GM23338 (cell line): ENCODE measurements around the gene NDUFB6. TPM values are rescaled to one million over a fixed set of nuclear protein-coding genes. Genes with fewer than 3 reads are reported as not detected.

Experiments used
- ATAC-seq: fragments of 200-7000 bp; cut with Tn5 transposase; 3 replicates; pipeline ENCODE4 v1.9.1; 2020
- DNase-seq: peaks from one replicate; pipeline ENCODE4 v3.0.0-alpha.2; 2015; ENCODE audit warnings: low spot score
- H2AFZ ChIP-seq: fragments of 200-600 bp; sonication (generic); 2 replicates; pipeline ENCODE4 v1.8.0; 2016; ENCODE audit warnings: antibody characterized with exemption, mild to moderate bottlenecking, moderate library complexity
- H3F3A ChIP-seq: fragments of 200-600 bp; sonication (generic); replicated peaks from 2 replicates; pipeline ENCODE4 v1.8.0; 2017; ENCODE audit warnings: antibody characterized with exemption, mixed run types, low read depth
- H3K27ac ChIP-seq: fragments of 200-600 bp; sonication (generic); 2 replicates; pipeline ENCODE4 v1.6.1; 2016; ENCODE audit warnings: low read depth
- H3K27me3 ChIP-seq: fragments of 200-600 bp; sonication (generic); 2 replicates; pipeline ENCODE4 v1.8.0; 2016; ENCODE audit warnings: mild to moderate bottlenecking, mixed run types, moderate library complexity; ENCODE audit not compliant: insufficient read depth
- H3K36me3 ChIP-seq: fragments of 200-600 bp; sonication (generic); 2 replicates; pipeline ENCODE4 v1.8.0; 2016; ENCODE audit warnings: mild to moderate bottlenecking; ENCODE audit not compliant: insufficient read depth
- H3K4me1 ChIP-seq: fragments of 200-600 bp; sonication (generic); 2 replicates; pipeline ENCODE4 v1.8.0; 2016; ENCODE audit warnings: mild to moderate bottlenecking, moderate library complexity; ENCODE audit not compliant: insufficient read depth
- H3K4me2 ChIP-seq: fragments of 200-600 bp; sonication (generic); 2 replicates; pipeline ENCODE4 v1.7.1; 2017; ENCODE audit warnings: mixed run types
- H3K4me3 ChIP-seq: fragments of 200-600 bp; sonication (generic); 2 replicates; pipeline ENCODE4 v1.6.1; 2016; ENCODE audit warnings: mixed run types
- H3K79me2 ChIP-seq: fragments of 200-600 bp; sonication (generic); replicated peaks from 2 replicates; pipeline ENCODE4 v1.8.0; 2017; ENCODE audit warnings: mild to moderate bottlenecking; ENCODE audit not compliant: insufficient read depth
- H3K9me2 ChIP-seq: fragments of 200-600 bp; sonication (generic); 2 replicates; pipeline ENCODE4 v1.8.0; 2017; ENCODE audit not compliant: insufficient read depth
- H4K20me1 ChIP-seq: fragments of 200-600 bp; sonication (generic); replicated peaks from 2 replicates; pipeline ENCODE4 v1.8.0; 2017; ENCODE audit warnings: mild to moderate bottlenecking; ENCODE audit not compliant: insufficient read depth
- H3K27ac Mint-ChIP-seq: 2 replicates; pipeline ENCODE4 v1.8.0; 2020; ENCODE audit warnings: inconsistent platforms, mild to moderate bottlenecking, moderate library complexity, mixed read lengths
- H3K27me3 Mint-ChIP-seq: 3 replicates; pipeline ENCODE4 v1.8.0; 2022; ENCODE audit warnings: low read depth, mild to moderate bottlenecking, moderate library complexity, mixed read lengths, inconsistent platforms; ENCODE audit not compliant: insufficient read depth, poor library complexity
- H3K36me3 Mint-ChIP-seq: 3 replicates; pipeline ENCODE4 v1.8.0; 2021; ENCODE audit warnings: low read depth, mild to moderate bottlenecking, inconsistent platforms, moderate library complexity, mixed read lengths
- H3K4me1 Mint-ChIP-seq: 3 replicates; pipeline ENCODE4 v1.8.0; 2020; ENCODE audit warnings: mild to moderate bottlenecking, inconsistent platforms, mixed read lengths
- H3K4me3 Mint-ChIP-seq: 3 replicates; pipeline ENCODE4 v1.8.0; 2021; ENCODE audit warnings: moderate library complexity, mild to moderate bottlenecking, inconsistent platforms, mixed read lengths
- H3K9me3 Mint-ChIP-seq: 3 replicates; pipeline ENCODE4 v1.8.0; 2020; ENCODE audit warnings: moderate library complexity, mild to moderate bottlenecking, inconsistent platforms, mixed read lengths
- CREB1 ChIP-seq: fragments of 250-450 bp; sonication (Bioruptor Pico); IDR thresholded peaks from 2 replicates; pipeline ENCODE4 v1.5.0; 2020; ENCODE audit warnings: low read depth, mild to moderate bottlenecking, moderate library complexity
- CTCF ChIP-seq, 2 experiments: fragments of 200-600 bp in 1 of 2; sonication (generic) in 1 of 2; conservative IDR thresholded peaks; 2 replicates each; pipeline versions ENCODE4 v1.5.1 to v1.6.1; 2016 to 2017; ENCODE audit warnings: antibody characterized with exemption in 2 of 2, low read depth in 2 of 2, mild to moderate bottlenecking in 2 of 2, moderate library complexity in 1 of 2
- EZH2 ChIP-seq: fragments of 200-600 bp; sonication (generic); IDR thresholded peaks from one replicate; pipeline ENCODE4 v1.8.0; 2017; ENCODE audit warnings: antibody characterized with exemption, mild to moderate bottlenecking, low read depth; ENCODE audit not compliant: unreplicated experiment
- EZH2phosphoT487 ChIP-seq: fragments of 200-600 bp; sonication (generic); IDR thresholded peaks from one replicate; pipeline ENCODE4 v1.8.1; 2018; ENCODE audit warnings: antibody characterized with exemption; ENCODE audit not compliant: unreplicated experiment
- JUNB ChIP-seq: IDR thresholded peaks from one replicate; pipeline ENCODE4 v1.6.1; 2016; ENCODE audit warnings: antibody characterized with exemption; ENCODE audit not compliant: unreplicated experiment
- NANOG ChIP-seq: IDR thresholded peaks from 2 replicates; pipeline ENCODE4 v1.6.1; 2016; ENCODE audit warnings: antibody characterized with exemption, borderline replicate concordance
- POLR2AphosphoS5 ChIP-seq: IDR thresholded peaks from 2 replicates; pipeline ENCODE4 v1.6.1; 2016; ENCODE audit warnings: antibody characterized with exemption, low read depth
- REST ChIP-seq: IDR thresholded peaks from one replicate; pipeline ENCODE4 v1.6.1; 2018; ENCODE audit warnings: antibody characterized with exemption; ENCODE audit not compliant: unreplicated experiment
- STAT1 ChIP-seq: IDR thresholded peaks from one replicate; pipeline ENCODE4 v1.6.1; 2016; ENCODE audit warnings: antibody characterized with exemption; ENCODE audit not compliant: unreplicated experiment
- ZNF114 ChIP-seq: fragments of 250-450 bp; sonication (Bioruptor Pico); IDR thresholded peaks from 2 replicates; pipeline ENCODE4 v1.5.0; 2020; ENCODE audit warnings: mild to moderate bottlenecking, moderate library complexity
- ZNF331 ChIP-seq: fragments of 250-450 bp; sonication (Bioruptor Pico); IDR thresholded peaks from 2 replicates; pipeline ENCODE4 v1.5.0; 2020; ENCODE audit warnings: low read depth, mild to moderate bottlenecking, moderate library complexity
- polyA plus RNA-seq: library from polyadenylated mRNA; unstranded; fragments of >200 nt; fragmentation: Nextera tagmentation; extraction: Ambion mirVana; gene quantifications from 2 replicates; pipeline ENCODE4 v1.2.1, GENCODE V29; 2016
- total RNA-seq: library from RNA; depleted of rRNA; stranded (reverse); fragments of >200 nt; shearing (Covaris generic); gene quantifications from 2 replicates; pipeline ENCODE4 v1.2.3, GENCODE V29; 2014
- TF ChIP-seq, protein P1 (sequence below): fragments of 250-450 bp; sonication (Bioruptor Pico); IDR thresholded peaks from 2 replicates; pipeline ENCODE4 v1.5.0; 2020; ENCODE audit warnings: mild to moderate bottlenecking, moderate library complexity
- TF ChIP-seq, protein P2 (sequence below): IDR thresholded peaks from 2 replicates; pipeline ENCODE4 v1.6.1; 2016; ENCODE audit warnings: antibody characterized with exemption

NDUFB6 gene
- total and polyA plus RNA-seq, 2 experiments from 2014 or later = 56.5 to 231 TPM

GRCh38 chr9:32554591-32554990 lies 18.4 kb downstream of the NDUFB6 start:
- H3K4me2 ChIP-seq = no peak overlapping the region
- Mint-ChIP-seq H3K27ac (no peak overlapping the region), H3K4me3 (no peak overlapping the region), H3K27me3 (peaks cover 20% of the 10 kb centered on the region), H3K36me3 (peaks cover 6% of the 10 kb centered on the region; the same call in 2 of the 3 replicates), H3K4me1 (peaks cover 8% of the 10 kb centered on the region), H3K9me3 (no peaks in the 10 kb centered on the region; the same call in 2 of the 3 replicates)
- H3F3A ChIP-seq = peaks cover 5% of the 10 kb centered on the region
- no peaks in the 10 kb centered on the region for H3K9me2 ChIP-seq
- TF ChIP-seq, protein P1, sequence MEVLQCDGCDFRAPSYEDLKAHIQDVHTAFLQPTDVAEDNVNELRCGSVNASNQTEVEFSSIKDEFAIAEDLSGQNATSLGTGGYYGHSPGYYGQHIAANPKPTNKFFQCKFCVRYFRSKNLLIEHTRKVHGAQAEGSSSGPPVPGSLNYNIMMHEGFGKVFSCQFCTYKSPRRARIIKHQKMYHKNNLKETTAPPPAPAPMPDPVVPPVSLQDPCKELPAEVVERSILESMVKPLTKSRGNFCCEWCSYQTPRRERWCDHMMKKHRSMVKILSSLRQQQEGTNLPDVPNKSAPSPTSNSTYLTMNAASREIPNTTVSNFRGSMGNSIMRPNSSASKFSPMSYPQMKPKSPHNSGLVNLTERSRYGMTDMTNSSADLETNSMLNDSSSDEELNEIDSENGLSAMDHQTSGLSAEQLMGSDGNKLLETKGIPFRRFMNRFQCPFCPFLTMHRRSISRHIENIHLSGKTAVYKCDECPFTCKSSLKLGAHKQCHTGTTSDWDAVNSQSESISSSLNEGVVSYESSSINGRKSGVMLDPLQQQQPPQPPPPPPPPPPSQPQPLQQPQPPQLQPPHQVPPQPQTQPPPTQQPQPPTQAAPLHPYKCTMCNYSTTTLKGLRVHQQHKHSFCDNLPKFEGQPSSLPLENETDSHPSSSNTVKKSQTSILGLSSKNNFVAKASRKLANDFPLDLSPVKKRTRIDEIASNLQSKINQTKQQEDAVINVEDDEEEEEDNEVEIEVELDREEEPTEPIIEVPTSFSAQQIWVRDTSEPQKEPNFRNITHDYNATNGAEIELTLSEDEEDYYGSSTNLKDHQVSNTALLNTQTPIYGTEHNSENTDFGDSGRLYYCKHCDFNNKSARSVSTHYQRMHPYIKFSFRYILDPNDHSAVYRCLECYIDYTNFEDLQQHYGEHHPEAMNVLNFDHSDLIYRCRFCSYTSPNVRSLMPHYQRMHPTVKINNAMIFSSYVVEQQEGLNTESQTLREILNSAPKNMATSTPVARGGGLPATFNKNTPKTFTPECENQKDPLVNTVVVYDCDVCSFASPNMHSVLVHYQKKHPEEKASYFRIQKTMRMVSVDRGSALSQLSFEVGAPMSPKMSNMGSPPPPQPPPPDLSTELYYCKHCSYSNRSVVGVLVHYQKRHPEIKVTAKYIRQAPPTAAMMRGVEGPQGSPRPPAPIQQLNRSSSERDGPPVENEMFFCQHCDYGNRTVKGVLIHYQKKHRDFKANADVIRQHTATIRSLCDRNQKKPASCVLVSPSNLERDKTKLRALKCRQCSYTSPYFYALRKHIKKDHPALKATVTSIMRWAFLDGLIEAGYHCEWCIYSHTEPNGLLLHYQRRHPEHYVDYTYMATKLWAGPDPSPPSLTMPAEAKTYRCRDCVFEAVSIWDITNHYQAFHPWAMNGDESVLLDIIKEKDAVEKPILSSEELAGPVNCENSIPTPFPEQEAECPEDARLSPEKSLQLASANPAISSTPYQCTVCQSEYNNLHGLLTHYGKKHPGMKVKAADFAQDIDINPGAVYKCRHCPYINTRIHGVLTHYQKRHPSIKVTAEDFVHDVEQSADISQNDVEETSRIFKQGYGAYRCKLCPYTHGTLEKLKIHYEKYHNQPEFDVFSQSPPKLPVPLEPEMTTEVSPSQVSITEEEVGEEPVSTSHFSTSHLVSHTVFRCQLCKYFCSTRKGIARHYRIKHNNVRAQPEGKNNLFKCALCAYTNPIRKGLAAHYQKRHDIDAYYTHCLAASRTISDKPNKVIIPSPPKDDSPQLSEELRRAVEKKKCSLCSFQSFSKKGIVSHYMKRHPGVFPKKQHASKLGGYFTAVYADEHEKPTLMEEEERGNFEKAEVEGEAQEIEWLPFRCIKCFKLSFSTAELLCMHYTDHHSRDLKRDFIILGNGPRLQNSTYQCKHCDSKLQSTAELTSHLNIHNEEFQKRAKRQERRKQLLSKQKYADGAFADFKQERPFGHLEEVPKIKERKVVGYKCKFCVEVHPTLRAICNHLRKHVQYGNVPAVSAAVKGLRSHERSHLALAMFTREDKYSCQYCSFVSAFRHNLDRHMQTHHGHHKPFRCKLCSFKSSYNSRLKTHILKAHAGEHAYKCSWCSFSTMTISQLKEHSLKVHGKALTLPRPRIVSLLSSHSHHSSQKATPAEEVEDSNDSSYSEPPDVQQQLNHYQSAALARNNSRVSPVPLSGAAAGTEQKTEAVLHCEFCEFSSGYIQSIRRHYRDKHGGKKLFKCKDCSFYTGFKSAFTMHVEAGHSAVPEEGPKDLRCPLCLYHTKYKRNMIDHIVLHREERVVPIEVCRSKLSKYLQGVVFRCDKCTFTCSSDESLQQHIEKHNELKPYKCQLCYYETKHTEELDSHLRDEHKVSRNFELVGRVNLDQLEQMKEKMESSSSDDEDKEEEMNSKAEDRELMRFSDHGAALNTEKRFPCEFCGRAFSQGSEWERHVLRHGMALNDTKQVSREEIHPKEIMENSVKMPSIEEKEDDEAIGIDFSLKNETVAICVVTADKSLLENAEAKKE (CRISPR knock-in tag) = no peak
- TF ChIP-seq EZH2phosphoT487 (no peak), NANOG (no peak), JUNB (no peak), CTCF (conservative IDR thresholded peaks at IDR 0.05; ENCODE audit: low read depth in 2 of 2) (no peak), CREB1 (no peak), REST (no peak), ZNF114 (CRISPR knock-in tag) (no peak), POLR2AphosphoS5 (no peak), EZH2 (no peak), ZNF331 (CRISPR knock-in tag) (no peak), STAT1 (no peak)
- TF ChIP-seq, protein P2, sequence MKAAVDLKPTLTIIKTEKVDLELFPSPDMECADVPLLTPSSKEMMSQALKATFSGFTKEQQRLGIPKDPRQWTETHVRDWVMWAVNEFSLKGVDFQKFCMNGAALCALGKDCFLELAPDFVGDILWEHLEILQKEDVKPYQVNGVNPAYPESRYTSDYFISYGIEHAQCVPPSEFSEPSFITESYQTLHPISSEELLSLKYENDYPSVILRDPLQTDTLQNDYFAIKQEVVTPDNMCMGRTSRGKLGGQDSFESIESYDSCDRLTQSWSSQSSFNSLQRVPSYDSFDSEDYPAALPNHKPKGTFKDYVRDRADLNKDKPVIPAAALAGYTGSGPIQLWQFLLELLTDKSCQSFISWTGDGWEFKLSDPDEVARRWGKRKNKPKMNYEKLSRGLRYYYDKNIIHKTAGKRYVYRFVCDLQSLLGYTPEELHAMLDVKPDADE = no peak
- no peak overlapping the region for H3K27ac ChIP-seq
- H3K27me3 ChIP-seq = no peaks in the 10 kb centered on the region
- no peak for ATAC-seq
- H2AFZ ChIP-seq = no peak overlapping the region
- no peak overlapping the region for H3K4me3 ChIP-seq
- peaks cover 5% of the 10 kb centered on the region; the same call in 1 of the 2 replicates for H3K4me1 ChIP-seq
- peaks cover 37% of the 10 kb centered on the region for H3K79me2 ChIP-seq
- DNase-seq = no peak
- peaks cover 6% of the 10 kb centered on the region; the same call in 1 of the 2 replicates for H4K20me1 ChIP-seq
- no peaks in the 10 kb centered on the region for H3K36me3 ChIP-seq
